ENCODE data around the gene MFSD2A. TPM values are rescaled to one million over a fixed set of nuclear protein-coding genes. Genes with fewer than 3 reads are reported as not detected.

MFSD2A gene
- total RNA-seq, 1 donor from 2014 or later, result 47.8 TPM

DNA sequence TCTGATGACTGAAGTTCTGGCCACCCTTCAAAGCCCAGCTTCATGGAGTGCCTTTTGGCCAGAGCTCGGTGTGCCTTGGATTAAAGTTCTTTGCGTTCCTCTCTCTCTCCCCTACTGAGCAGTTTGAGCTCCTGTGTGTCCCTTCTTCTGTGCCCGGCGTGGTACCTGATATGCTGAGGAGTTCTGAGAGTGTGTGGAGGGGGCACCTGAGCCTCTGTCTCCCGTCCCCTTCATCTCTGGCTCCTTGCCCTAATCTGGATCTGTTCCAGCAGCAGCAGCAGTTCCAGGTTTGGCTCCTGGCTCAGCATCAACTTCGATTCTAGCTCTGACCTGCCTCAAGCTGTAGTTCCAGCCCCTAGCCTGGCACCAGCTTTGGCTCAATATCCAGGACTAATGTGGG is 28.1 kb upstream of the MFSD2A start:
- Mint-ChIP-seq H3K4me3 (ENCODE audit: low read depth) (no peak overlapping the region), H3K4me1 (ENCODE audit: low read depth) (no peaks in the 10 kb centered on the region), H3K27me3 (ENCODE audit: low read depth) (peaks cover 5% of the 10 kb centered on the region), H3K9me3 (no peaks in the 10 kb centered on the region), H3K36me3 (ENCODE audit: low read depth) (no peaks in the 10 kb centered on the region), H3K27ac (no peak overlapping the region)
- intact Hi-C loops (cut with micrococcal nuclease), result no loop called here
- no peak for DNase-seq (ENCODE audit: low spot score)

DNA sequence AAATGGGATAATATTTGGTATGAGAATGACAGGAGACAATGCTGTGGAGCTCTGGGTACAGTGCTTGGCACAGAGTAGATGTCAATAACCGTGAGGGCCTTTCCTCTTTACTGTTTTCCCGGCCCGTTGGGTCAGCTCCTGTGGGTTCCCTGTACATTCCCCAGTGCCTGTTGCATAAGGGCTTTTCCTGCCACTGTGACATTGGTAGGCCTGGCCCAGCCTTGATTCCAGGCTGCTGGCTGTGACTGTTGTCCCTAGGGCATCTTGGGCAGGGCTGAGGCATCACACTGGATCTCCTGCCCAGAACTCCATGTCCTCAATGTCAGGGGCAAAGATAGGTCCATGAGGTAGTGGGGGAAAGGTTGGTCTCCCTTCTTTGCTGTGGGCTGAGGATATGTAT is 27.4 kb upstream of the MFSD2A start:
- intact Hi-C loops (cut with micrococcal nuclease), result no loop called here
- Mint-ChIP-seq H3K9me3 (no peaks in the 10 kb centered on the region), H3K36me3 (ENCODE audit: low read depth) (no peaks in the 10 kb centered on the region), H3K27me3 (ENCODE audit: low read depth) (peaks cover 6% of the 10 kb centered on the region), H3K4me1 (ENCODE audit: low read depth) (no peaks in the 10 kb centered on the region), H3K4me3 (ENCODE audit: low read depth) (no peak overlapping the region), H3K27ac (no peak overlapping the region)
- DNase-seq (ENCODE audit: low spot score), result no peak

DNA sequence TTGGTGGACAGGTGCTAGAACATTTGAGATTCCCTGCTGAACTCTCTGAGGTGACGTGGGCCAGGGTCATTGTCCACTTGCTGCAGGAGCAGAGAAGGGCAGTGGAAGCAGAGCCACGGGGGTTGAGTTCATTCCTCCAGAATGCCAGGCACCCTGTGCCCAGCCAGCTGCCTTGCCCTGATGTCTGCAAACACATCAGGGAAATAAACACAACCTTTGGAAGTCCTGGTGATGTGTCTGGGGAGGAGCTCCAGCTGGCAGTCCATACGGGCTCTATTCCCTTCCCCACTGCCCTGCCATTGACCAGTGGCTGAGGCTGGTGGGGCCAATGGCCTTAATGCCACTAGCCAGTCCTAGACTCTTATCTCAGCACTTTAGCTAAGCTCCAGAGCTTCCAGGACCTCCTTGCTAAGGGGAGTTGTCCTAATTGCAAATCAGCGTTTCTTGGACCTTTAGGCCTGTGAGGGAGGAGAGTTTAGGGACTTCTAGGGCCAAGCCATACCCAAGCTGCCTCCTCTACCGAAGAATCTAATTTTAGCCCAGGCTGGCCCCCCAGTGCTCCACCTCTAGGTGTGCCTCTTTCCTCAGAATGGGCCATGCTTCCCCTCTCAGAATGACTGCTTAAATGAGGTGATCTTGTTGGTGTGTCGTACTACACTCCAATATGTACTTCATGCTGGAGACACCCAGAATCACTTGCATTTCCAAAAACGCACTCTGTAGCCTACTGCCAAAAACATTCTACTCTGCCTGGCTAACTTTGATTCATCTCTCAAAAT is 25.9 kb upstream of the MFSD2A start:
- no peaks in the 10 kb centered on the region for H3K9me3 Mint-ChIP-seq
- no peaks in the 10 kb centered on the region for H3K4me1 Mint-ChIP-seq (ENCODE audit: low read depth)
- DNase-seq (ENCODE audit: low spot score), result no peak
- no peaks in the 10 kb centered on the region for H3K36me3 Mint-ChIP-seq (ENCODE audit: low read depth)
- peaks cover 6% of the 10 kb centered on the region for H3K27me3 Mint-ChIP-seq (ENCODE audit: low read depth)
- H3K27ac Mint-ChIP-seq, result no peak overlapping the region
- intact Hi-C loops (cut with micrococcal nuclease), result no loop called here
- no peak overlapping the region for H3K4me3 Mint-ChIP-seq (ENCODE audit: low read depth)

DNA sequence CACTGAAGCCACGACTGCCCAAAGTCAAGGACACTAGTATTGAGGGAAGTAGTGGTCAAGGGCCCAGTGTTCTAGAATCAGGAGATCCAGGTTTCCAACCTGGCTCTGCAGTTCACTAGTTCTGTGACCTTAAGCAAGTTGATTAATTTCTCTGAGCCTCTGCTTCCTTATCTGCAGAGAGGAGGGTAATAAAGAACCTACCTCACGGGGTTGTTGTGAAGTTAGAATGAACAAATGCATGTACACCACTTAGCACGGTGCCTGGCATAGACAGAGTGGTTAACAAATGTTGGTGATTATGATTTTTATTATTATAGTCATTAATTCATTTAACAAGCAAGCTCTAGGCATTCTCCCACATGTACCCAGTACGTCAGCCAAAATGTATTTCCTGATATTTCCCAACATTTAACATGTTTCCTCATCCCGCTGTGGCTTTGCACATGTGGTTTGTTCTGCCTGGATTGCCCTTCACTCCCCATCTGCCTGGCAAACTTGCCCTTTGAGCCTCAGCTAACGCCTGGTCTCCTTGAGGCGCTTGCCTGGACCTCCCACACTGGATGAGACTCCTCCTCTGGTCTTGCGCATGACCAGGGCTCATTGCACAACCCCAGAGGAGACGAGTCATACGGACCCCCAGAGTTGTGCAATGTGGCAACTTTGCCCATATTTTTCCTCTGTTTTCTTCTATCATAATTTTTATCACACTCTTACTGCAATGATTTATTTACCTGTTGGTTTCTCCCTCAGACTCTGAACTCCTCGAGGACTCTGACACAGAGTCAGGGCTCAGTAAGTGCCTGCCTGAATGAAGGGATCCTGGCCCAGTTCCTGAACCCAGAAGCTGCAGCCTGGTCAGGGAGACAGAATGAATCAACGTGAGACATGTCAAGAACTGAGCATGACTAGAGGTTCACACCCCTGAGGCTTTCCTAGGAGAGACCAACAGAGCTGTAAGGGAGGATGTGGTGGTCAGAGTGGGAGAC is 20.7 kb upstream of the MFSD2A start:
- H3K27ac Mint-ChIP-seq, result no peak overlapping the region
- peaks cover 4% of the 10 kb centered on the region for H3K4me1 Mint-ChIP-seq (ENCODE audit: low read depth)
- H3K9me3 Mint-ChIP-seq, result no peaks in the 10 kb centered on the region
- peaks cover 8% of the 10 kb centered on the region for H3K27me3 Mint-ChIP-seq (ENCODE audit: low read depth)
- H3K36me3 Mint-ChIP-seq (ENCODE audit: low read depth), result no peaks in the 10 kb centered on the region
- DNase-seq (ENCODE audit: low spot score), result no peak
- no peak overlapping the region for H3K4me3 Mint-ChIP-seq (ENCODE audit: low read depth)
- intact Hi-C loops (cut with micrococcal nuclease), result no loop called here

DNA sequence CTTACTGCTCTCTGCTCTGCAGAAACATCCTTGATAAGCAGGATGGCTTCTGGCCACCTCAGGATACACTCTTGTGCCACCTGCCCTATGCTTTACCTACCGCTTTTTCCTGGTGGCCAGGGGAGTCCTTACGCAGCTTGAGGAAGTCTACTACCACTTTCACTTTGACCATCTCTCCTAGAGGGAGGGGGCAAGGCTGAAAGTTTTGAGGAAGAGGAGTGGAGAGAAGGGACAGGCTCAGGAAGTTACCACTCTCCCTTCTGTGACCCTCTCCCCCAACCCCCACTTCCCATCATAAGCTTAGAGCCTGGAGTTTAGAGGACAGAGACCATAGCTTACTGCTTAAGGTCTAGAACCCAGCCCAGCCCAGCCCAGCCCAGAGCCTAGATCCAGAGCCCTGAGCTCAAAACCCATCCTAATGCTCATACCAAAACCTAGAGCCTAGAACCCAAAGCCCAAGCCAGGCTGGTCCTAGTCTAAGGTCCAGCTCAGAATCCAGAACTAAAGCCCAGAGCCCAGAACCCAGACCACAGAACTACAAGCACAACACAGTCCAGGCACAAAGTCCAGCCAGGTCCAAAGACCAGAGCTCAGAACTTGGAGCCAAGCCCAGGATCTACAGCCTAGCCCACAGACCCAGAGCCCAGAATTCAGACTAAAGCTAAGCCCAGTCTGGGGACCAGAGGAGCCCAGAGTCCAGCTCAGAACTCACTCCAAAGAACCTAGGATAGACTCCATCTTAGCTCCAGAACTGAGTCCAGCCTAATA is 18.0 kb upstream of the MFSD2A start:
- Mint-ChIP-seq H3K4me1 (ENCODE audit: low read depth) (peaks cover 4% of the 10 kb centered on the region), H3K9me3 (no peaks in the 10 kb centered on the region), H3K4me3 (ENCODE audit: low read depth) (no peak overlapping the region), H3K36me3 (ENCODE audit: low read depth) (no peaks in the 10 kb centered on the region), H3K27me3 (ENCODE audit: low read depth) (peaks cover 5% of the 10 kb centered on the region), H3K27ac (no peak overlapping the region)
- no peak for DNase-seq (ENCODE audit: low spot score)
- intact Hi-C loops (cut with micrococcal nuclease), result no loop called here

DNA sequence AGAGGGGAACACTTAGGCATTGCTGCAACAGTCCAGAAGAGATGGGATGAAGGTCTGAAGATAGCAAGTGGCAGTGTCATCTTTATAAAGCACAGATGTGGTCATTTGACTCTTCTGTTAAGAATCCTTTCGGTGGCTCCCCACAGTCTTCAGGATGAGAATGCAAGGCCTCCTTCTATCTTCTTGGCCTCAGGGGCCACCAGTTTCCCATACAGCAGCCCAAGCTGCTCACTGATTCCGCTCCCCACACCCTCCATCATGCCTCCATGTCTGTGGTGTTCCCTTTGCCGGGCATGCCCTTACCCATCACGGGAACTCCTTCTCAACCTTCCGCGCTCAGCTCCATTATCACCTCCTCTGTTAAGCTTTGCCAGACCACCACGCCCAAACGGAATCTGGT is 16.1 kb upstream of the MFSD2A start:
- Mint-ChIP-seq H3K36me3 (ENCODE audit: low read depth) (no peaks in the 10 kb centered on the region), H3K27me3 (ENCODE audit: low read depth) (peaks cover 10% of the 10 kb centered on the region), H3K27ac (no peak overlapping the region), H3K4me1 (ENCODE audit: low read depth) (peaks cover 4% of the 10 kb centered on the region), H3K4me3 (ENCODE audit: low read depth) (no peak overlapping the region), H3K9me3 (no peaks in the 10 kb centered on the region)
- no peak for DNase-seq (ENCODE audit: low spot score)
- intact Hi-C loops (cut with micrococcal nuclease), result no loop called here

DNA sequence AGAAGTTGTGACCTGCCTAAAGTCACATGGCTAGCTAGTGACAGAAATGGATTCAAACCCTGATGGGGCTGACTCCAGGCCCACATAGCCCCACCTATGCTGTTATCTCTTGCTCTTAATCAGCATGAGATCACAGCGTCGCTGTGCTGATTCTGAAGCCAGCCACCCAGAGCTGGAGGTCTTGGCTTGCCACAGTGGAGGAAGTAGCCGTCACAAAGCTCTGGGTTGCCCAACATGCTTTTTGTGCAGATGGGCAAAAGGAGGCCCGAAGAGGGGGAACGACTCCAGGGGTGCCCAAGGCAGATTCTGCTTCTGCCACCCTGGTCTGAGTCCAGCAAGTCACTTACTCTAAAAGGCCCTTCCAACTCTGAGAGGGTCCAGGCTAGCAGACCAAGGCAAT is 14.7 kb upstream of the MFSD2A start:
- DNase-seq (ENCODE audit: low spot score), result no peak
- peaks cover 8% of the 10 kb centered on the region for H3K4me1 Mint-ChIP-seq (ENCODE audit: low read depth)
- intact Hi-C loops (cut with micrococcal nuclease), result no loop called here
- H3K4me3 Mint-ChIP-seq (ENCODE audit: low read depth), result no peak overlapping the region
- H3K27me3 Mint-ChIP-seq (ENCODE audit: low read depth), result peaks cover 9% of the 10 kb centered on the region
- no peak overlapping the region for H3K27ac Mint-ChIP-seq
- H3K36me3 Mint-ChIP-seq (ENCODE audit: low read depth), result no peaks in the 10 kb centered on the region
- no peaks in the 10 kb centered on the region for H3K9me3 Mint-ChIP-seq

GRCh38 chr1:39940980-39941871 is 13.7 kb upstream of the MFSD2A start:
- Mint-ChIP-seq H3K4me3 (ENCODE audit: low read depth) (no peak overlapping the region), H3K4me1 (ENCODE audit: low read depth) (peaks cover 8% of the 10 kb centered on the region), H3K36me3 (ENCODE audit: low read depth) (no peaks in the 10 kb centered on the region), H3K27ac (no peak overlapping the region), H3K27me3 (ENCODE audit: low read depth) (peaks cover 9% of the 10 kb centered on the region), H3K9me3 (no peaks in the 10 kb centered on the region)
- DNase-seq (ENCODE audit: low spot score), result no peak
- intact Hi-C loops (cut with micrococcal nuclease), result no loop called here

- intact Hi-C loops (cut with micrococcal nuclease), result no loop called here
- peaks cover 4% of the 10 kb centered on the region for H3K4me1 Mint-ChIP-seq (ENCODE audit: low read depth)
- H3K36me3 Mint-ChIP-seq (ENCODE audit: low read depth), result no peaks in the 10 kb centered on the region
- peaks cover 9% of the 10 kb centered on the region for H3K27me3 Mint-ChIP-seq (ENCODE audit: low read depth)
- no peak overlapping the region for H3K27ac Mint-ChIP-seq
- no peak overlapping the region for H3K4me3 Mint-ChIP-seq (ENCODE audit: low read depth)
- DNase-seq (ENCODE audit: low spot score), result no peak
- no peaks in the 10 kb centered on the region for H3K9me3 Mint-ChIP-seq
Observed at GRCh38 chr1:39943471-39944290, 11.3 kb upstream of the MFSD2A start.

- Mint-ChIP-seq H3K27ac (no peak overlapping the region), H3K27me3 (ENCODE audit: low read depth) (peaks cover 9% of the 10 kb centered on the region), H3K4me3 (ENCODE audit: low read depth) (no peak overlapping the region), H3K36me3 (ENCODE audit: low read depth) (no peaks in the 10 kb centered on the region), H3K4me1 (ENCODE audit: low read depth) (peaks cover 4% of the 10 kb centered on the region), H3K9me3 (no peaks in the 10 kb centered on the region)
- no peak for DNase-seq (ENCODE audit: low spot score)
- intact Hi-C loops (cut with micrococcal nuclease), result no loop called here
Observed at GRCh38 chr1:39944410-39945112, 10.4 kb upstream of the MFSD2A start.

- H3K4me1 Mint-ChIP-seq (ENCODE audit: low read depth), result peaks cover 13% of the 10 kb centered on the region
- H3K9me3 Mint-ChIP-seq, result no peaks in the 10 kb centered on the region
- no peaks in the 10 kb centered on the region for H3K36me3 Mint-ChIP-seq (ENCODE audit: low read depth)
- intact Hi-C loops (cut with micrococcal nuclease), result no loop called here
- H3K27me3 Mint-ChIP-seq (ENCODE audit: low read depth), result peaks cover 9% of the 10 kb centered on the region
- H3K4me3 Mint-ChIP-seq (ENCODE audit: low read depth), result no peak overlapping the region
- no peak overlapping the region for H3K27ac Mint-ChIP-seq
- no peak for DNase-seq (ENCODE audit: low spot score)
Observed at GRCh38 chr1:39946216-39946615, 8.7 kb upstream of the MFSD2A start.

All from activated T-helper 2 cell treated with anti-CD3 and anti-CD28 coated beads, Interferon-gamma antibody, Interleukin-2, Interleukin-4, amounts not matched to agents 10 μg/mL and 5 μg/mL and 100 μg/mL, durations not matched to agents 14 hours and 24 hours and 36 hours (primary cell).